ENCODE data around the gene FAM118B.

DNA sequence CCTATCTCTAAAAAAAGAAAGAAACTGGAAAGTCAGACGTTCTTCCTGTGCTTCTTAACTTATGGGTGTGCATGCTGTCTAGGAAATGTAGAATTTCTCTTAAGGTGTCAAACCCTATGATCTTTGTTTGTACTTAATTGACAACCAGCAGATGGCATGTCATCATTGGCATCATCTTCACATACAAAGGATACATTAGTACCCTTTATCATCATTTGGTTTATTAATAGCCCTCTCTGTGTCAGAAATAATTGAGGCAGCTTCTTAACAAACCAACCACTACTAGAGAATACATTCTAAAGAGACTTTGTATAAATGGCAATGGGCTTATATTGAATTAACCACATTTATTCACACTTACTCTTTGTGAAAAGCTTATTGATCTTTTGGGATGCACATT, 43.2 kb downstream of the FAM118B start:
- TF ChIP-seq, protein P1, sequence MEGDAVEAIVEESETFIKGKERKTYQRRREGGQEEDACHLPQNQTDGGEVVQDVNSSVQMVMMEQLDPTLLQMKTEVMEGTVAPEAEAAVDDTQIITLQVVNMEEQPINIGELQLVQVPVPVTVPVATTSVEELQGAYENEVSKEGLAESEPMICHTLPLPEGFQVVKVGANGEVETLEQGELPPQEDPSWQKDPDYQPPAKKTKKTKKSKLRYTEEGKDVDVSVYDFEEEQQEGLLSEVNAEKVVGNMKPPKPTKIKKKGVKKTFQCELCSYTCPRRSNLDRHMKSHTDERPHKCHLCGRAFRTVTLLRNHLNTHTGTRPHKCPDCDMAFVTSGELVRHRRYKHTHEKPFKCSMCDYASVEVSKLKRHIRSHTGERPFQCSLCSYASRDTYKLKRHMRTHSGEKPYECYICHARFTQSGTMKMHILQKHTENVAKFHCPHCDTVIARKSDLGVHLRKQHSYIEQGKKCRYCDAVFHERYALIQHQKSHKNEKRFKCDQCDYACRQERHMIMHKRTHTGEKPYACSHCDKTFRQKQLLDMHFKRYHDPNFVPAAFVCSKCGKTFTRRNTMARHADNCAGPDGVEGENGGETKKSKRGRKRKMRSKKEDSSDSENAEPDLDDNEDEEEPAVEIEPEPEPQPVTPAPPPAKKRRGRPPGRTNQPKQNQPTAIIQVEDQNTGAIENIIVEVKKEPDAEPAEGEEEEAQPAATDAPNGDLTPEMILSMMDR (IDR thresholded peaks at IDR 0.05): no peak
- TF ChIP-seq ZFX (IDR thresholded peaks at IDR 0.05; ENCODE audit: borderline replicate concordance): no peak

Measured in 22Rv1 (cell line).